ENCODE results near the gene TRHDE. TPM values are rescaled to one million over a fixed set of nuclear protein-coding genes. Genes with fewer than 3 reads are reported as not detected.

Gene TRHDE
- total RNA-seq, 1 experiment from 2014 or later, result 5.5 TPM

GRCh38 chr12:72278894-72279293 lies 6.7 kb downstream of the TRHDE start (continued):
- TF ChIP-seq ZNF532 (CRISPR knock-in tag; IDR thresholded peaks at IDR 0.05; ENCODE audit: borderline replicate concordance) (no peak), ZNF138 (CRISPR knock-in tag; conservative IDR thresholded peaks at IDR 0.05) (no peak), FOXP1 (CRISPR knock-in tag; IDR thresholded peaks at IDR 0.05; ENCODE audit: borderline replicate concordance) (no peak), MAX (CRISPR knock-in tag; IDR thresholded peaks at IDR 0.05) (no peak), ZNF671 (CRISPR knock-in tag; IDR thresholded peaks at IDR 0.05) (no peak), E2F5 (CRISPR knock-in tag; IDR thresholded peaks at IDR 0.05) (no peak), ATF3 (CRISPR knock-in tag; conservative IDR thresholded peaks at IDR 0.05) (no peak), ETV6 (CRISPR knock-in tag; IDR thresholded peaks at IDR 0.05) (no peak), ZMAT4 (CRISPR knock-in tag; IDR thresholded peaks at IDR 0.05) (no peak)

- ChIA-PET POLR2A (no interaction called here), CTCF (interaction anchor here (1.0 to 2.0 kb wide), 3 partner anchors 8 to 16 kb away, joined by 3 to 8 read pairs (median 4); no protein-coding TSS in a partner anchor)
- TF ChIP-seq MYBL2 (CRISPR knock-in tag; IDR thresholded peaks at IDR 0.05), result no peak
- no peak for TF ChIP-seq NFE2L1 (CRISPR knock-in tag; IDR thresholded peaks at IDR 0.05)
- no peak for TF ChIP-seq NR2C2 (CRISPR knock-in tag; IDR thresholded peaks at IDR 0.05)
- no peak for TF ChIP-seq ATF3 (CRISPR knock-in tag; conservative IDR thresholded peaks at IDR 0.05)
- TF ChIP-seq ZBTB21 (CRISPR knock-in tag; IDR thresholded peaks at IDR 0.05; ENCODE audit: borderline replicate concordance), result no peak
- no peak for TF ChIP-seq AFF4 (CRISPR knock-in tag; IDR thresholded peaks at IDR 0.05; ENCODE audit: borderline replicate concordance)
- TF ChIP-seq ERG (CRISPR knock-in tag; IDR thresholded peaks at IDR 0.05), result no peak
- Mint-ChIP-seq H3K4me3 (no peak overlapping the region), H3K36me3 (no peaks in the 10 kb centered on the region), H3K27ac (no peak overlapping the region), H3K4me1 (peaks cover 21% of the 10 kb centered on the region), H3K27me3 (ENCODE audit: low read depth) (no peaks in the 10 kb centered on the region), H3K9me3 (no peaks in the 10 kb centered on the region)
- DNase-seq (ENCODE audit: low spot score) (no peak), ATAC-seq (no peak)
Measured at GRCh38 chr12:72281126-72281525, 9.0 kb downstream of the TRHDE start.
